GM08714 (cell line): Measurements from ENCODE around the gene PNPLA7.

Experiments used
- H3K4me3 ChIP-seq: fragments of 200-500 bp; sonication (Bioruptor generic); 2 replicates; pipeline ENCODE4 v1.5.1; 2014; ENCODE audit warnings: mild to moderate bottlenecking, low read length, inconsistent platforms
- ZNF274 ChIP-seq: IDR thresholded peaks from 2 replicates; pipeline ENCODE4 v1.6.1; 2012; ENCODE audit warnings: mild to moderate bottlenecking, low read depth, low read length

Gene PNPLA7

GRCh38 chr9:137491735-137492432 lies 58.3 kb downstream of the PNPLA7 start:
- TF ChIP-seq ZNF274, result no peak
- no peak overlapping the region for H3K4me3 ChIP-seq

DNA sequence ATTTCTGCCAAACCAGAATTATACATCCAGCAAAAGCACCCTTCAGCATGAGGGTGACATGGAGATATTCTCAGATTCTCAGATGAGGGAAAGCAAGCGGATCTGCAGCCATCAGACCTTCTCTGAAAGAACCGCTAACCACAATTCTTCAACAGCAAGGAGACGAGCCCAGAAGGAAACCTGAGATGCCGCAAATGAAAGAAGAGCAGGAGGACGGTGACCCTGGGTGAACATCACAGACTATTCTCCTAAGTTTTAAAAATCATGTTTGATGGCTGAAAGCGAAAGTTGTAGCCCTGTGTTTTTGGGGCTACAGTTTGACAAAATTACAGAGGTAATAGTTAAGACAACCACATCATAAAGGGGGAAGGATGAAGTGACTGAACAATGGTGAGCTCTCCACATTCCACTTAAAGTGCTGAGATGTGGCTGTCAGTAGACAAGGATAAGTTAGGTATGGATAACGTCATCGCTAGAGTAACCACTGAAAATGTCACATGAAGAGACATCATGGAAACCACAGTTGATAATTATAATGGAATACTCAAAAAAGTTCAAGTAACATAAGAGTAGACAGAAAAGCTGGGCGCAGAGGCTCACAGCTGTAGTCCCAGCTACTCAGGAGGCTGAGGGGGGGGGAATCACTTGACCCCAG lies 59.5 kb downstream of the PNPLA7 start:
- TF ChIP-seq ZNF274, result no peak
- no peak overlapping the region for H3K4me3 ChIP-seq

DNA sequence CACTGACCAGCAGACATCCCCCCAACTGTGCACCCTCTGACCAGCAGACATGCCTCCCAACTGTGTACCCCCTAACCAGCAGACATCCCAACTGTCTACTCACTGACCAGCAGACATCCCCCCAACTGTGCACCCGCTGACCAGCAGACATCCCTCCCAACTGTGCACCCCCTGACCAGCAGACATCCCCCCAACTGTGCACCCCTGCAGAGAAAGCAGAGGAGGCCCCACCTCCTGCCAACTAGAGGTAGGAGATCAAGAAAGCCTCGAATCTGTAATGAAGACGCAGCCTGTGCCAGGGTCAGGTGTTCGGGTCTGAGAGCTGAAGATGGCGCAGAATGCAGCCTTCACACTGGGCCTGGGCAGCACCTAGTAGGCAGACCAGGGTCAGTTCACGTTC lies 61.3 kb downstream of the PNPLA7 start:
- TF ChIP-seq ZNF274, result no peak
- no peak overlapping the region for H3K4me3 ChIP-seq

GRCh38 chr9:137488327-137488653 lies 61.9 kb downstream of the PNPLA7 start:
- TF ChIP-seq ZNF274, result no peak
- no peak overlapping the region for H3K4me3 ChIP-seq

GRCh38 chr9:137487454-137488326 lies 62.5 kb downstream of the PNPLA7 start:
- H3K4me3 ChIP-seq, result no peak overlapping the region
- TF ChIP-seq ZNF274, result no peak

- TF ChIP-seq ZNF274, result no peak
- no peak overlapping the region for H3K4me3 ChIP-seq
Observed at GRCh38 chr9:137486545-137487453, 63.4 kb downstream of the PNPLA7 start.

- no peak for TF ChIP-seq ZNF274
- H3K4me3 ChIP-seq, result no peak overlapping the region
Observed at GRCh38 chr9:137486141-137486490, 64.1 kb downstream of the PNPLA7 start.

DNA sequence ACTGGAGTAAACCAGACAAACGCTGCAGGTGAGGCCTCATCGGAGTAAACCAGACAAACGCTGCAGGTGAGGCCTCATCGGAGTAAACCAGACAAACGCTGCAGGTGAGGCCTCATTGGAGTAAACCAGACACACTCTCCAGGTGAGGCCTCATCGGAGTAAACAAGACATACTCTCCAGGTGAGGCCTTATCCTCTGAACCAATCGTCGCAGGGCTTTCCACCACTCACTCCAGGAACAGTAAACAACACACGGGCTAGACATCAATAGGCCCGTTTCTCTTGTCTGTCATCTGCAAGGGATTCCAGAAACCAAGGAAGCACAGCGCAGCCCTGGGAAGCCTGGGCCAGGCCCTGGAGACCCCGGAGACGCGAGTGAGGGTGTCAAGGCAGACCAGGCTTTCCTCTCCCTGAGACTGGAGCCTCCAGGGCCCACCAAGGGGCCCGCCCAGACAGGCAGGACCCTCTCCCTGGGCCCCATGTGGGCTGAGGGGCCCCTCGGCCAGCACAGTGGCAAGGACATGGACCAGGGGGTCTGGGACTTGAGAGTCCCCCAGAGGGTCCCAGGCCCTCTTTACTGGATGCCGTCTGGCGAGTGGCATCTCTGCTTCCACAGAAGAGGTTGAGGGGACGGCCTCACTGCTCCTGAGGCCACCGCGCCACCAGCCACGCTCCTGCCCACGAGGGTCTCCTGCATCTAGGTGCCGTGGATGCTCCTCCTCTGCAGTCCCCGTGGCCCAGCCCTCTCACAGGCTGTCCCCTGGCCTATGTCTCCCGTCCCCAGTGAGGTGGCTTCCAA lies 64.7 kb downstream of the PNPLA7 start:
- H3K4me3 ChIP-seq, result no peak overlapping the region
- no peak for TF ChIP-seq ZNF274

GRCh38 chr9:137484551-137485315 lies 65.5 kb downstream of the PNPLA7 start:
- TF ChIP-seq ZNF274, result no peak
- no peak overlapping the region for H3K4me3 ChIP-seq

DNA sequence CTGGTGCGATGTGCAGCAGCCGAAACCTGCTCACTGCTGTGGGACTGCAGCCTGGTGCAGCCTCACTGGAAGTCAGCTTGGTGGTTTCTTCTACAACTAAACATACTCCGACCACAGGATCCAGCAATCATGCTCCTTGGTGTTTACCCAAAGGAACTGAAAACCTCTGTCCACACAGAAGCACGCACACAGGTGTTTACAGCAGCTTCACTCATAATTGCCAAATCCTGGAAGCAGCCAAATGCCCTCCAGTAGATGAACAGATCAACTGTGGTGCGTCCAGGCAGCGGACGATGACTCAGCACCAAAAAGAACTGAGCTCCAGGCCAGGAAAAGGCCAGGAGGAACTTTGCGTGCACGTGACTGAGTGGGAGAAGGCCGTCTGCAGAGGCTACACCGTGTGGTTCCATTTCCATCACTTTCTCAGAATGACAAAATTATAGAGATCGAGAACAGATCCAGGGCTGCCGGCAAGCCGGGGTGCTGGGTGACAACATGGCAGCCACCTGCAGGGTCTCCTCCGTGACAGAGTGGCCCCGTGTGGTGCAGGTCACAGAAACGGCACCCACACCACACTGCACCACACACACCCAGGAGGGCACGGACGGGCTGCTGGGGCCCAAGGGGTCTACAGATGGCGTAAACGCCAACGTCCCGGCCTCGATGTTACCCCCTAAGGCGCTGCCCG lies 68.0 kb downstream of the PNPLA7 start:
- no peak overlapping the region for H3K4me3 ChIP-seq
- TF ChIP-seq ZNF274, result no peak

DNA sequence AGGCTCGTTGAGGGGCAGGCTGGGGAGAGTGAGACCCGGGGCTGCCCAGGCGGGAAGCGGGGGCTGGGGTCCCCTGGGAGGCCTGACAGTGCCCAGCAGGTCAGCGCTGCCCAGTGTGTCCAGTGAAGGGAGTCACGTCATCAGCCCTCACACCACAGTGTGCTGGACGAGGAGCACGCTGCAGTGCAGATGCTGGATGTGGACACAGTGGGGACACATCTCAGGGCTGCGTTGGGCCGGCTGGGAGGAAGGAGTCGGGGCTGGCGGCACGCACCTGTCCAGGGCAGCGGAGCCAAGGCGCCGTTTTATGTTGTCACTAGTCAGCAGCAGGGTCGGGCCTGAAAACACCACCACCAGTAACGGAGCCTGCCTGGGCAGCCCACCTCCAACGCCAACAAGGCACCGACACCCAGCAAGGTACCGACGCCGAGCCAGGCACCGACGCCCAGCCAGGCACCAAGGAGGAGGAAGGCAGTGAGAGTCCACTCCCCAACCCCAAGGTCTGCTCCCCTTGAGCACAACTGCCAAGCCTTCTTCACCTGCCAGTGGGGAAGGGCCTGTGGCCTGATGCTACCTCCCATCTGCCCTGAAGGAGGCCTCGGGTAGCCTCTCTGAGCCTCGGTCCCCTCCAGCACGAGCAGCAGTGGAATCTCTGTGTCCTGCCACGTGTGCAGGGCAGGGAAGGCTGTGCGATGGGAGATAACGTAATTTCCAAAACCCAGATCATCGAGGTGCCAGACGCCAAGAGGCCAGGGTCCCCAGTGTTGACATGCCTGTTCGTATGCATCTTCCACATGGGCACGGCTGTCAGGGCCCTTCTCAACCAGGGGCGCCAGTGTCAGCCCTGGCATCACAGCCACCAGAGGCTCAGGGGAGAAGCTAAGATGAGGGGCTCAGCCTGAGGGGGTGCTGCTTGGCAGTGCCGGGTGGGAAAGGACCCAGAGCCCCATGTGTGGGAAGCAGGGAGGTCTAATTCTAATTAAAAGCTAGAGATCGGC lies 69.2 kb downstream of the PNPLA7 start:
- no peak for TF ChIP-seq ZNF274
- no peak overlapping the region for H3K4me3 ChIP-seq
